GM12873 (cell line): Measurements from ENCODE around the gene SEMA4D.

Experiments
- CTCF ChIP-seq: IDR thresholded peaks from 2 replicates; pipeline ENCODE4 v1.5.1; 2012; ENCODE audit warnings: low read depth, mild to moderate bottlenecking, moderate library complexity, low read length, control low read depth; ENCODE audit not compliant: insufficient read depth; ENCODE audit errors: missing control alignments

Gene SEMA4D

GRCh38 chr9:89400403-89401116 lies 97.4 kb downstream of the SEMA4D start:
- TF ChIP-seq CTCF: no peak

GRCh38 chr9:89398621-89399020 lies 99.3 kb downstream of the SEMA4D start:
- TF ChIP-seq CTCF: no peak

- TF ChIP-seq CTCF: no peak
Measured at GRCh38 chr9:89397471-89397870, 100.4 kb downstream of the SEMA4D start.

- TF ChIP-seq CTCF: no peak
Measured at GRCh38 chr9:89395931-89396710, 101.8 kb downstream of the SEMA4D start.

- TF ChIP-seq CTCF: no peak
Measured at GRCh38 chr9:89394412-89394811, 103.5 kb downstream of the SEMA4D start.

- no peak for TF ChIP-seq CTCF
Measured at GRCh38 chr9:89391585-89391984, 106.3 kb downstream of the SEMA4D start.

- TF ChIP-seq CTCF: no peak
Measured at GRCh38 chr9:89390578-89391116, 107.3 kb downstream of the SEMA4D start.
